Activated T-cell treated with anti-CD3 and anti-CD28 coated beads for 4 hours (primary cell): ENCODE data around the gene TTC7B.
"Not testable (repeated sequence)": the region's sequence is repeated elsewhere in the genome, so short reads cannot be mapped to it uniquely, and the experiment has no call there.

Experiments used
- DNase-seq: peaks from one replicate; pipeline ENCODE4 v3.0.0-alpha.2; 2020

The TTC7B gene

DNA sequence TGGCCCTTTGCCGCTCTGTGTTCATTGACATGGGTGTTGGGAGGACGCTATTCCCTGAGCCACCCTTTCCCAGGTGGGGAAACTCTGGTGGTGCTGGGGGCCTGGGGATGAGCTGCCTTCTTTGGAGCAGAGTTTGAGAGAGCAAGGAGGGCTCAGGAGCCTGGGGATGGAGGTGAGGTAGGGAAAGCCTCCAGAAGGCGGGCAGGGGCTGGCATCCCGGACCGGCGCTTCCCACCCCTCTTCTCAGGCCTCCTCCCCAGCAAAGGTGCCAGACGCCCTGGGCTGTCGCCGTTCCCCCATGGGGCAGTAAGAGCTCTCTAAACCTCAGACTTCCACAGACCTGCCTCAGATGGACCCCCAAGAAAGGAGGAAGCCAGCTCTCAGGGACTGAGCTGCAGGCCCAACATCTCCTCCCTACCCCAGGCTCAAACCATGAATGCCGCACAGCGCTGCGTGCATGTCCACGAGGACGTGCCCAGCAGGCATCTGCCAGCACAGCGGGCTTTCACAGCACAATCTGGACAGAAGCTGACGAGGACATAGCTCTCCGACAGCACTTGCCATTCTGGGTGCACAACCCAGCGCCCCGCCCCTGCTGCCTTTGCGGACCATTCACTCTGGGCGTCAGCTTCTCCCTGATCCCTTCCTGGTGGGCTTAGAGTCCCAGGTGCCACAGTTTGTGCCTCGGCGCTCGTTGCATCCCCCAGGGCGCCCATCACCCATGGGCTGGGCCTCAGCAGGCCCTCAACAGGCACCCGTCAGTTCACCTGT, 14.9 kb upstream of the TTC7B start:
- no peak for DNase-seq

GRCh38 chr14:90829677-90830076, 13.4 kb upstream of the TTC7B start:
- no peak for DNase-seq

DNA sequence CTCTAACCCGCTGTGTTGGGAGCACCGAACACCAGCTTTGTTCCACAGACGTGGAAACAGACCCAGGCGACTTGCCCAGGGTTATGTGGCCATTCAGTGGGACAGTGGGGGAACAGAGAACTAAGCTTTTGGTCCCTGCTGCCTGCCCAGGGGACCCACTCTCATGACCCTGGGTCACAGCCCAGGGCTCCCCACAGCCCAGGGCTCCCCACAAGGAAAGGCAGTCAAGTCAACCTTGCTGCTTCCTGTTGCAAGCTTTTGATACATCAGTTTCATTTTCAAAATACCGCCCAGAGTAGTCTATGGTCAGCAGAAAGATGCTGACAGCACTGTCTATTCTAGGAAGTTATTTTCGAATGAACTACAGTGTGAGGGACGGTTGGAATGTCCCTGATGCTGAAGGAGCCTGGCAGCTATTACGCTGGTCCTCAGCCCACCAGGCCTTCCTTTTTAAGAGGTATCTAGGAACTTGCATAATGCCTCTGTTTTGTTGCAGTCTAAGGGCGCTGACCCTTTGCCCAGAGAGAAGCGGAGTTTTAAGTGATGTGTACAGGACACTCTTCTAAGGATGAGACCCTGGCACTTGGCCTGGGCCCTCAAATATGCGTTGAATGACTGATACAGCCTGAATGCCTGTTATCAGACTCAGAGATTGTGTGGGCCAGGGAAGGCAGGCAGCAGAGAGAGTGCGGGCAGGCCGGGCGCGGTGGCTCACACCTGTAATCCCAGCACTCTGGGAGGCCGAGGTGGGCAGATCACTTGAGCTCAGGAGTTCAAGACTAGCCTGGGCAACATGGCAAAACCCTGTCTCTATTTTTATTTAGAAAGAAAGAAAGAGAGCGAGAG, 12.6 kb upstream of the TTC7B start:
- DNase-seq: no peak

DNA sequence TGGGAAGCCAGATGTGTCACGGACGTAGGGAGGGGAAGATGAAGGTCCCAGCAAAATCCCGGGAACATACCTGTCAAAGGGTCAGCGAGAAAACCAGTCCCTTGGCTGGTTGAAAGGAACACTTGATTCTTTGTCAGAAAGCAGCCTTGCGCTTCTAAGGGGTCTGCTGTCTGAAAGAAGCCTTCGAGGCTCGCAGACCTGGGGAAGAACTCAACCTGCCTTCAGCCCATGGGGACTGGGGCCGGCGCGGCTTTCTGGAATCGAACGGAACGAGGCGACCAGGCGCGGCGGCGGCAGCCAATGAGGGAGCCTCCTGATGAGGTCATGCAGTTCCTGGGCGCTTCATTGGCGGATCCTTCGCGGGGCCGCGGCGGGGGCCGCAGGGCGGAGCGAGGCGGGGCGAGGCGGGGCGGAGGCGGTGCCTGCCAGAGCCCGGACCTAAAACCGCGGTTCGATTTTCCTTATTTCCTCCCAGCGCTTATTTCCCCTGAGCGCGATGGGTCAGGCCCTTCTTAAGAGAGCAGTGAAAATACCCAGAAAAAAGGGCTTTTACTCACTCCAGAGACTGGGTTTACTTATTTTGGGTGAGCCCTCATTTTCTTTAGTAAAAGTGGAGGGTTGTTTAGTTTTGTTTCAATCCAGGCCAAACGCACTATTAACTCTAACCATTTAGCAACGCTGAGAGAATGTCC, 11.8 kb upstream of the TTC7B start:
- peak; percentile 84 for DNase-seq

GRCh38 chr14:90823542-90823941, 7.3 kb upstream of the TTC7B start:
- DNase-seq: not testable (repeated sequence)

GRCh38 chr14:90820958-90821357, 4.7 kb upstream of the TTC7B start:
- peak; percentile 58 for DNase-seq

DNA sequence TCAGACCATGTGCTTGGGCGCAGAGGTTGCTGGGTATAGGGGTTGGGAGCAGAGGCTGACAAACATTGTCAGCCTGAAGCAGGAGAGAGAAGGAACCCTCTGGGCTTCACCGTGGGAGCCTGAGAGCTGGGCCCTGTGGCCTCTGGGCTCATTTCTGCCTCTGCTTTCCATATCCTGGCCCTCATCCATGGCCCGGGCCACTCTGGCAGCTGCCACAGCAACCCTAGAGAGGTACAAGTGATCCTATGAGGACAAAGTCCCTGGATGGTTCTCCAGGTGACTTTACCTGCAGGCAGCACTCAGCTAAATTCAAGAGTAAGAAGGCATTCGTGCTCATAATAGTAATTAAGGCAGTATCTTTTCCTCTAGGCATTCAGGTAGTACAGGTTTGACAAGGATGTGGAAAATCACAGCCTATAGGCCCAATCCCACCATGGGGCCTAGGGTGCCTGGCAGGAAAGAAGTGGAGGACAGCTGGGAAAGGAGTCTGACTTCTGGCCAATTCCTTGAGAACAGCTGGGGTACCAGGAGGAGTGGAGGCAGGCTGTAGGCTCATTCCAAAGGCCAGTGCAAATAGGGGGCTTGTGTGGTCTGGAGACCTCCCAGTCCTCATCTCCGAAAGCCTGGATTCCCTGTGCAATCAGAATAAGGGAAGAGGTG, 3.6 kb upstream of the TTC7B start:
- no peak for DNase-seq

DNA sequence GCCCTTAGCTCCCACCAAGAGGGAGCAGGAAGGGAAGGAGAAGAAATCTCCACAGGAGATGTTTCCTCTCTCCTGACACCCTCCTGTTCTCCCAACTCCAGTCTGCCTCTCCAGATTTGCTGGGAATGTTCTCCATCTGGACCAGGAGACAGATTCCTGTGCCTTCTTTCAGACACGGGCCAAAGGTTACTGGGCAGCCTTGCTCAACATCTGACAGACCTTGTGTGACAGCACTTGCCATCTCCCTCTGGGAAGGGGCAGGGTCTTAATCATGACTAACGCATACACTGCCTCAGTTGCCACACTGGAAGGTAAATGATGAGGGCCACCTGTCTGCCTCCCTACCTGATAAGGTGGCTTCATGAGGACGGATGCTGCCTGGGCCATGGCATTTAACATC, 2.5 kb upstream of the TTC7B start:
- DNase-seq: no peak

- DNase-seq: no peak
These were observed 629 bp upstream of the TTC7B start for GRCh38 chr14:90816681-90817436.

GRCh38 chr14:90815572-90815821, 733 bp downstream of the TTC7B start:
- no peak for DNase-seq

DNA sequence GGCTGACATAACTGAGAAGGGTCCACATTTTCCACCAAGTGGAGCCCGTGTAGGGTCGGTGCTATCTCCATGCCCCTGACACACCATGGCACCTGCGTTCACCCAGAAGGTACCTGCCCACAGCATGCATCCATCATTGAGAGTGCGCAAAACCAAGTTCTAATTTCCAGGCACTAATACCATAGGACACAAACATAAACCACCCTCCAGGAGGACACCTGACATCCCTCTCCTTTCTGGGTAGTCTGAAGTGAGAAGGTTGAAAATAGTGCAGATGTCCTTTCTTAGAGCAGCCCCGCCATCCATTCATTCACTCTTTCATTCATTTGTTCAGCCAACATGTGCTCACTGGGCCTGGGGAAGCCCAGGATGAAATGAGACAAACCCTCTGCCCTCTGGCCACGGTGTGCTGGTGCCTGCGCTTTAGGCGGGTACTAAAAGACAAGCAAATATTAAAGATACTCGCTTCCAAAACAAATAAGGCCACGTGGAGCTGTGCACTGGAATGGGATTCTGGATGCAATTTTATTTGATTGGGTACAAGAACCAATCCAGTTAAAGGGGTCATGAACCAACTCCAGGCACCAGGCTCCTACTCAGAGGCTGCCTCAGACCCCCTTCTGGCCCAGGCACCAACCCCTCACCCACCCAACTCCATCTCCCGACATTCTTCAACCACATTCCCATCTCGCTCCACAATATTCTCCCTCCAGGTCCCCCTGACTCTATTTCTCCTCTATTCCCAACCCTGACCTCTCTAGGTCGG, 1.2 kb downstream of the TTC7B start:
- DNase-seq: no peak

DNA sequence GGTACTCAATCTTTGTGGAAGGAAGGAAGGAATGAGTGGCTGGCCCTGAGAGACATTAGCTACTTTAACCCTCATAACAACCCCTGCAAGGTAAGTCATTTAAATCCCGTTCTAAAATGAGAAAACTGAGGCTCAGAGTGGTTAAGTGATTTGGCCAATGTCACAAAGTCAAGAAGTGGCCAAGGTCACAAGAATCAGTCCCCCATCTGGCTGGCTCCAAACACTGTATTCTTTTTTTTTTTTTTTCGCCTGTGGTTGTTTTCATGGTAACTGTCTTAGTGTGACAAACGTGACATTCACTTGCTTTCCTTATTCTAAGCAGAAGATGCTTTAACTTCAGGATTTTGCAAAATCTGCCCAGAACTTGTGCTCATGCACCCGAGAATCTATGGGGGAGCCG, 2.8 kb downstream of the TTC7B start:
- no peak for DNase-seq

DNA sequence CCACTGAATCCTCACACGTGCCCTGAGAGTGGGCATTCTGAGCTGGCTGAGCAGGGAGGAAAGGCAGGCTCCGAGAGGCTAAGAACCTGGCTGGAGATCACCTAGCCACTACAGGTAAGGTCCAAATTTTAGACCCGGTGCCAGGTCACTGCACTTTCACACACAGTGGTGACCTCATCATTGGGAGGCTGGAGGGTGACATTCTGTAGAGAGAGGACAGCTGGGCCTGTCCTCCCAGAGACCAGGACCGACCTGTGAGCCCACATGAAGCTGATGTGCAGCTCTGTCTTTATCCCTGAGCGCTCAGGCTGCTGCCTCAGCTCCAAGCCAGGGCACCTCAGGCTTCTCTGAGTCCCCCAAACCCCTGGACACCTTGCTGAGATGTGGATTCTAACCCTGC, 4.1 kb downstream of the TTC7B start:
- no peak for DNase-seq

DNA sequence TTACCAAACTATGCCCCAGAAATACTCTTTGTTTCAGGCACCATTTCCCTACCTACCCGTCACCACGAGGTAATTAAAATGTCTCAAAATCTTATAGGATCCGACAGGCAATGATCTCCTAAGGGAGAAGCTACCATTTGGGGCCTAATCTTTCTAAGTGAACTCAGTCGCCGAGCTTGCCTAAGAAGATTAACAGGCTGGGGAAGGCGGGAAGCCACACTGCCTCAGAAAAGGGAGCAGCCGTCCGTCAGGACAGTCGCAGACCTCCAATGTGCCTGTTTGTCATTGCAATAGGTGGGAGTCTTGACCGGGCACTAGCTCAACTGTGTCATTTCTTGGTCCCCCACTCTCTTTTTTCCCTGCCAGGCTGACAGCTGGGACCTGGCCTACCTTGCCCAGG, 4.6 kb downstream of the TTC7B start:
- DNase-seq: no peak

DNA sequence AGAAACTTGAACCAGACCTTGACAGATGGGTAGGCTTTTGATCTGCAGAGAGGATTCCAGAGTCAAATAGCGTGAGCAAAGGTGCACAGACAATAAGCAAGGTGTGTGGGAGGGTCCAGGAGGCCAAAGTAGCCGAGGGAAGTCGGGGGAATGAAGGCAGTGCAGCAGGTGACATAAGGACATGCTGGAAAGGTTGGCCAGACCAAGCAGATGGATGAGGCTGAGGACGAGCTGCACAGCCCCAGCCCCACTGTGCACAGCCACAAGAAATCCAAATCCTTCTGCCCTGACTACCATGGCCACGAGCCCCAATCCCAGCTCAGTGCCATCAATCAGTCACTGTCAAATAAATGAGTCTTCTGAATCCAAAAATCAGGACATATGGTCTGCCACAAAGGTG, 5.4 kb downstream of the TTC7B start:
- no peak for DNase-seq

DNA sequence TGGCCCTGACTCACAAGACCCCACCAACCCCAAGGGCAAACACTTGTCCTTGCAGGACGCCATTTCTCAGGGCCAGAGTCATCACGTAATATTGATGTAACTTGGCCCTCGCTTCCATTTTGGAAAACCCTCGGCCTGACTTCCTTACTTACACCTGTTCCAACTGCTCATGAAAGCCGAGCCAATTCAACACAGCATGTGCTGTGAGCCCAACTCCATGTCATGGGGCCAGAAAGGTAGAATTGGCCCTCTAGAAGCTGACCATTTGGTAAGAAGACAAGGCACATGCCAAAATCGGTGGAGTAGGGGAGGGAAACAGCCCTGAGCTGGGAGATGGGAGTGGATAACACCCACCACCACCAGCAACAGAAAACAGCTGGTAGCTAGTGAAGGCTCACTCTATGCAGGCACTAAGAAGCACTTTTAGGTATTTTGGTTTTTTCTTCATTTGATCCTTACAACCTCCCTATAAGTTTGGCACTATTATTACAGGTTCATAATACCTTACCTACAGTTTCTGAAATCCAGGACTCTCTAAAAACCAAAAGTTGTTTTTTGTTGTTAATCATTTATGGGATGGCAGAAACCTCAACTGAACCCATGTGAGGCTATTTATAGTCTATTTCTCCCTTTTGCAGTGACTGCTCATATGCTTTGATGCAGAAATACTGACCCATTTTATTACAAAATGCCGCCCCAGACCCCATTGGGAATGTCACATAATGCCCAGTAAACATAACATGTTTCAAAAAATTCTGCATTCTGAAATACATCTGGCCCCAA, 6.5 kb downstream of the TTC7B start:
- DNase-seq: no peak

DNA sequence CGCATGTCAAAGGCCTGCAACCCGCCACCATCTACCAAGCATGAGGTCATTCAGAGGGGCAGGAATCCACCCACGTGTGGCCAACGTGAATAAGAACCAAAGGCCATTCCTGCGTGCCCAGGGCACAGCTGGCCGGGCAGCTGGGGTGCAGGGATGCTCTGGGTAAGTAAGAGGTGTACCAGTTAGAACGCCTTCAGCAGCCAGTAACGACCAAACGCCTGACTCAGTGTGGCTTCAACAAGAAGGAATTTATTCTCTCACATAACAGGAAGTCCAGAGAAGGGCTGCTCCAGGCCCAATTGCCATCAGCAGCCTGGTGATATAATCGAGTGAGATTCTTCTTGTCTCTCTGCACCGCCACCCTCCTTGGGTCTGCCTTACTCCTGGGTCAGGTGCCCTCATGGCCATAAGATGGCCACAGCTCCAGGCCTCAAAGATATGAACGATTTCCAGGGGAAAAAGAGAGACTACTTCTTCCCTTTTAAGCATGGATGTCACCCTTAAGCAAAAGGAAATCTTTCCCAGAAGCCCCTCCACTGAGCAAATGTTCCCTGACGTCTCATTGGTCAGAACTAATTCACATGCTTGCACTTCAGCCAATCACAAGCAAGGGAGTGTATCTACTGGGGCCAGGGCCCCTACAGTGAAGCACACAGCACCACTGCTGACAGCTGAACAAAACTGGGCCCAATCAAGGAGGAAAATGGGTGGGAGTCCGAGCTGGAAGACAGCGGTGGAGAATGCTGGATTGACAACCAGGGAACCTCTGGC, 7.3 kb downstream of the TTC7B start:
- no peak for DNase-seq

DNA sequence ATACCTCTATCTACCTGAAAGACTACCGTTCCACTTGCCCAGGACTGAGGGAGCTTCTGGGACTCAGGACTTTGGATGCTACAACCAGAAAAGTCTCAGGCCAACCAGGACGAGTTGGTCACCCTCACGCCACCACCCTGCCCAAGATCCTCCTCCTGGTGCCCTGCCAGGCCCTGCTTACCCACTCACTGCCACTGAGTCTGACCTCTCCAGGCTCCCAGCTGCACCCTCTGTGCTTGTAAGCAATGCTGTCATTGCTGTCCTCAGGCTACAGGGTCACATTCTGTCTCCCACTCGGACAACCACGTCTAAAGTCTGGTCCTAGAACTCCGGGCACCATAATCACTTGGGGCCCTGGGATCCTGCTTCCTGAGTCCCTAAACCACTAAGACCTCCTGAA, 9.2 kb downstream of the TTC7B start:
- DNase-seq: no peak

- no peak for DNase-seq
These were observed 10.3 kb downstream of the TTC7B start for GRCh38 chr14:90805662-90806540.
